HPDE6-E6E7 (cell line): ENCODE results near the gene TSPAN14.

ENCODE experiments used
- DNase-seq: peaks from one replicate; pipeline ENCODE4 v3.0.0; 2011; ENCODE audit warnings: missing footprints; ENCODE audit errors: extremely low spot score

TSPAN14 gene

DNA sequence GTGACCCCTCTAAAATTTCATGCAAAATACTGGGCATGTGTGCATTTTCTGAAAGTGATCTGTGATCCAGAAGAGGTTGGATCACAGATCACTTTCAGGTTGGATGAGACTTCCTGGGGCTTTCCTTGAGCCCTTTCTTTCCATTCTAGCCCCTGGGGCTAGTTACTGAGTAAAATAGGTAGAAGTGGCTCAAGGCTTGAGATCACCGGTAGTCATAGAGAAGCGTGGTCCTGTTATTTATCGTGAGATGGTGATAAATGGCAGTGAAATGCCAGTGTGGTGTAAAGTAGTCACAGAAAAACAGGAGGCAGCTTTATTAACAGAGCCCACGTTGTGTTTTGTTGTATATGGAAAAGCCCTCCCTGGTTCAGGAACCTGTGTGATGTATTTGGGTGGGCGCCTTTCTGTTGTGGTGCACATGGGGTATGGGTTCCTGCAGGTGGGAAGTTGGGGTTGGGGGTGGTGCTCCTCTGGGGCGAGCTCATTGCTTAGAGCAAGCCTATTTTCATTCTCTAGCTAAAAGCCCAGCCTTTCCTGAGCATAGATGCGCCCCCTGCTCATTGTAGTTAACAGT lies 49.6 kb downstream of the TSPAN14 start:
- no peak for DNase-seq

DNA sequence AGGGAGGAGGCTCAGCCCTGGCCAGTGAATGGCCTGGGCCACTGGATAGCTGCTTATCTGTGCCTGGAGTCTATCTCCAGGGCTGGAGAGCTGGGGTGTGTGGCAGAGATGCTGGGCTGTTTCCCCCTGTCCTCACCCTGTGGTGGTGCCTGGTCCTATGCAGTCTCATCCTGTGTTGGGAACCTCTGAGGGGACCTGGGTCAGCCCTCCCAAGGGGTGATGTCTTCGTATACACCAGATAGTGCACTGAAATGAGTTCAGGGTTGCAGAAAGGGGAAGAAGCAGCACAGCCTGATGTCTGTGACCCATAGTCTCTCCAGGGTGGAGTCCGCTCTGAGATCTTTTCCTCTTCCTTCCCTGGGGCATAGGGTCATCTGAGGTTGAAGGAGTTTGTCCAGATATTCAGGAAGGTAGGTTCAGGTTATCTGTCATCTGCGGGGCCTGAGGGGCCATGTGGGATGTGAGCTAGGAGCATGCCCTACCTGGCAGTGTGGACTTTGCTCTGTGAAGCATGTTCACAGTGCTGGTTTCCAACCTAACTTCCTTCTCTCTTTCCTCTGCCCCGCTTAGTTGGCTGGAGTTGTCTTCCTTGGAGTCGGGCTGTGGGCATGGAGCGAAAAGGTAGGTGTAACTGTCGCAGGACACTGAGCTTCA lies 50.2 kb downstream of the TSPAN14 start:
- no peak for DNase-seq

DNA sequence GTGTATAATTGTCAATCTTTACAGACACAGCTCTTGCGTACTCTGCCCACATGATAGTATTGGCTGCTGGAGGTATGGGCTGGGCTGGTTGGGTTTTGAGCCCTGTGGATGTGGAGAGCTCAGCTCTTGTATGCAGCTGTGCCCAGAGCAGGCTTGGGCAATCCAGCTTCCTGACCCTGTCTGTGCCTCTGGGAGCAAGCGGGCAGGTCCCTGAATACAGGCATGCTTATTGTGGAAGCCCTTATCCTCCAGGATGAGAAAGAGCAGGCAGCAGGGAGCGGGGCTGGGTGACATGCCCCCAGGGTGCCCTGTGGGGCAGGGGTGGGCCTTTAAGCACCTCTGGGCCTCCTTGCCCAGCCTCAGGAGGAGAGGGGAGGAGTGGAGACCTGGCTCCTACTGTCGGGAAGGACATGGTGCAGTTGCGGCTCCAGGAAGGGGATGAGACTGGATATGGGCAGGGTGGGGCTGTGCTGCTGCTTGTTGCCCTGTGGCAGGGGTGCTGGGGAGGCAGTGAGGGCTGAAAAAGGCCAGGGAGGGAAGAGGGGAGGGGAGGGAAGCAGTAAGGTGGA lies 50.9 kb downstream of the TSPAN14 start:
- no peak for DNase-seq

DNA sequence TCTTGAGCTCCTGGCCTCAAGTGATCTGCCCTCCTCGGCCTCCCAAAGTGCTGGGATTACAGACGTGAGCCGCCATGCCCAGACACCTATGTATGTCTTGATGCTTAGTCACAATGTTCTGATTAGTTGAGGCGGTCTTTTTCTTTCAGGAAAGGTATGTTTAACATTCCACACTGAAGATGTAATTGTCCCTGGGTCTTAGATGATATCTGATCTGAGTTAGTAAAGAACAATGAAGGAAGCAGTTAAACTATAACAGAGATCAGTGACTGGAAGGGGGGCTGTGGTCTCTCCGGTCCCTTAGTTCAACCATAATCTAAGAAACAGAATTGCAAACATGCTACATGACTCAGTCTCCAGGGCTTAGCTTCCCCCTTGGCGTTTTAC lies 52.1 kb downstream of the TSPAN14 start:
- peak; percentile 76 for DNase-seq

DNA sequence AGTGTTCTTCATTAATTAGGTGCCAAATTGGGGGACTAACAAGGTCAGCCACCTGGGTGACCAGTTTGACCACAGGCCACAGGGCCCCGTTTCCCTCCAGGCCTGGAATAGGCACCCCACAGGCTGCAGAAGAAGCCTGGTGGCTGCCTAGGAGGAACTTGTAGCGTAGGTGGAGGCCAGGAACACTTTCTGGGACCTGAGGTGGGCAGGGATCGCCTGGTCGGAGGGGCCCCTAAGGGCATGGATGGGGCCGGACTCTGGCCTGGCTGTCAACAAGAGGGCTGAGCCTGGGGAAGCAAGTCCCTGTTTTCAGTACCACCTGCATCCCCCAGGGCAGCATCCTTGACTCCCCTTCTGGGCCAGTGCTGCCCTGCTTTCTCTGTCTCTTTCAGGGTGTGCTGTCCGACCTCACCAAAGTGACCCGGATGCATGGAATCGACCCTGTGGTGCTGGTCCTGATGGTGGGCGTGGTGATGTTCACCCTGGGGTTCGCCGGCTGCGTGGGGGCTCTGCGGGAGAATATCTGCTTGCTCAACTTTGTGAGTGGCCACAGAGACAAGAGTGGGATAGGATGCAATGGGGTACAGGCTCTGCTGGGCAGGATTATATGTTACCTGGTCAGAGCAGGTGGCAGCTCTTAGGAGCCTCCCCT lies 52.9 kb downstream of the TSPAN14 start:
- no peak for DNase-seq

DNA sequence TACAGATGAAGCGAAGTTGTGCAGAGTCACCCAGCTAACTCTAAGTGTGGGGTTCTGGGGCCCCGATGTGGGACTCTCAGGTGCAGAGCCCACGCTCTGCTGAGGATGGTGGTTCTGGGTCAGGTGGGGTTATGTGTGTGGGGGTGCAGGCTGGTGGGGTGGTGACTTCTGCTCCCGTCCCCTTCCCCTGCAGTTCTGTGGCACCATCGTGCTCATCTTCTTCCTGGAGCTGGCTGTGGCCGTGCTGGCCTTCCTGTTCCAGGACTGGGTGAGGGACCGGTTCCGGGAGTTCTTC lies 54.9 kb downstream of the TSPAN14 start:
- DNase-seq = no peak

DNA sequence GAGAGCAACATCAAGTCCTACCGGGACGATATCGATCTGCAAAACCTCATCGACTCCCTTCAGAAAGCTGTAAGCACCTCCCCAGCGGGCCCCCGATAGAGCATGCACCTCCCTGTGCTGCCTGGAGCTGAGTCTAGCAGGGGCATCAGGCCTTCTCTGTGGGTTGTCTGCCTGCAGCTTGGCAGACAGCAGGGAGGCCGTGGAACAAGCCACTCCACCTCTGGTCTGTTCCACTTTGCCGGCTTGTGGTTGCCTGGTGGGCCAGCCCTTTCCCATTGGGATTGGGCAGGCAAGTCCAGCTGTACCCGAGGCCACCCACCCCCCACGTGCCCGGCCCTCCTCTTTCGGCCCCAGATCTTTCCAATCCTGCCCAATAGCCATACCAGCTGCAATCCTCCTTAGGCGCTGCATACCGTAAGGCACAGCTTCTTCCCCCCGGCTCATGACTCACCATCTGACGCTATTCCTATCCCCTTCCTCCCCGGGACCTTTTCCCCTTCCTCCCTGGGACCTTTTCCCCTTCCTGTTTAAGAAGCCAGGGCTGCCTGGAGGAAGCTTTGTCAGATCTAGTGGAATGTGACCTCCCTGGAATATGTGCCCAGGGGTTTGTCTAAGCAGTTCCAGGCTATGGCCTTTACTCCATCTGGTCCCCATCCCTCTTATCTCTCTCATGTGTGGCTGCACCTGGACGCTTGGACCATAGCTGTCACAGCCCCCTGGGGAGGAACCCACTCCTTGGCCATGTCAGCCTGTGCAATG lies 55.5 kb downstream of the TSPAN14 start:
- DNase-seq = no peak

DNA sequence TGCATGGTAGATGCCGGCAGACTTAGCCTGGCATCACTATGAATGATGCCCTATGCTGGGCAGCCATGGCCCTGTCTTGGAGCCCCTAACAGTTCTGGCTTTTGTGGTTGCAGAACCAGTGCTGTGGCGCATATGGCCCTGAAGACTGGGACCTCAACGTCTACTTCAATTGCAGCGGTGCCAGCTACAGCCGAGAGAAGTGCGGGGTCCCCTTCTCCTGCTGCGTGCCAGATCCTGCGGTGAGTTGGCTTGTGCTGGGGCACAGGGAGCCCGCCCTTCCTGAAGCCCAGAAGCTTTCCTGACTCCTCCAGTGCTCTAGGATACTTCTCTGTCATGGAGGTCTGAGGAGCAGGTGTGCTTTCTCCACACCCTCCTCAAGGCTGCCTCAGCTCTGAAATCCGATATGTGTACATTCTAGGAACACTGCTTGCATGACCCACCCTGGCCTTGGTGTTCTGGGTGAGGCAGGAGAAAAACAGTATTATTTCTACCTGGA lies 58.0 kb downstream of the TSPAN14 start:
- no peak for DNase-seq

DNA sequence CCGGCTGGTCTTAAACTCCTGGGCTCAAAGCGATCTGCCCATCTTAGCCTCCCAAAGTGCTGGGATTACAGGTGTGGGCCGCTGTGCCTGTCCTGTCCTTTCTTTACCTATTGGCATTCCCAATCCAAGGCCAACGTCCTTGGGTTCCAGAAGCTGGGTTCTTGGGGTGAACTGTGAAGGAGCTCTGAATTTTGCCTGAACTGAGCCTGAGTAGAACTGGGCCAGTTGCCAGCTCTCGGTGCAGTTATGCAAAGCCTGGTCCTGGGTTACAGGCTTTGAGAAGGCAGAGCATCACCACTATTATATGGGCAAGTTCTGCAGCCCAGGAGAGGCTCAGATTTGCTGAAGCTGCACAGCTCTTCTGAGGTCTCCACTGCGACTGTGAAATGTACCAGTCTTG lies 59.0 kb downstream of the TSPAN14 start:
- DNase-seq = no peak

DNA sequence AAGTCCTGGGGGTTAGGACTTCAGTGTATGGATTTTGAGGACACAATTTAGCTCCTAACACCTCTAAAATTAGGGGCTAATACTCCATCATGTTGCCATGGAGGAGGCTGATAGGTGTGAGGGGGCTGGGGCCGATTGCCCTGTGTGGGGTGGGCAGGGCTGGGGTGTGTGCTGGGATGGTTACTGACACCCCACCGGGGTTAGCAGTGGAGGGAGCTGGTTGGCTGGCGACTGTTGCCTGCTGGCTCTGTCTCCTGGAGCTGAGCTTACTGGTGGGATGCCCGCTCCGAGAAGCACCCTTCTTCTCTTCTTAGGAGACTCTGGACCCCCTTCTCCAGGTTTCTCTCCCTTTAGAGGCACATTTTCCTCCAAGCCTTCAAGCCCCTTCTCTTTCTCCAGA lies 61.4 kb downstream of the TSPAN14 start:
- DNase-seq = no peak

DNA sequence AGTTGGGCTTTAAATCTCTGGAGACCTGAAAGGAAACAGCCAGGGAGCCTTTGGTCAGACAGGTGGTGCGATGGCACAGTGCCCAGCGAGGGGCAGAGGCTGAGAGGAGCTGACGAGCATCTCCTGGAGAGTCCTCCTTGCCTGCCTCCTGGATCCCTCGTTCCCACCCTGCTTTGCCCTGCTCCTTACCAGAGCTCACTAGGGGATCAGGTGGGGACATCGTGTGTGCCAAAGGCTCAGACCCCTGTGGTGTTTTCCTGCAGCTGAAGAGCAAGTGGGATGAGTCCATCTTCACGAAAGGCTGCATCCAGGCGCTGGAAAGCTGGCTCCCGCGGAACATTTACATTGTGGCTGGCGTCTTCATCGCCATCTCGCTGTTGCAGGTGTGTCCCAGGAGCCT lies 61.8 kb downstream of the TSPAN14 start:
- no peak for DNase-seq

DNA sequence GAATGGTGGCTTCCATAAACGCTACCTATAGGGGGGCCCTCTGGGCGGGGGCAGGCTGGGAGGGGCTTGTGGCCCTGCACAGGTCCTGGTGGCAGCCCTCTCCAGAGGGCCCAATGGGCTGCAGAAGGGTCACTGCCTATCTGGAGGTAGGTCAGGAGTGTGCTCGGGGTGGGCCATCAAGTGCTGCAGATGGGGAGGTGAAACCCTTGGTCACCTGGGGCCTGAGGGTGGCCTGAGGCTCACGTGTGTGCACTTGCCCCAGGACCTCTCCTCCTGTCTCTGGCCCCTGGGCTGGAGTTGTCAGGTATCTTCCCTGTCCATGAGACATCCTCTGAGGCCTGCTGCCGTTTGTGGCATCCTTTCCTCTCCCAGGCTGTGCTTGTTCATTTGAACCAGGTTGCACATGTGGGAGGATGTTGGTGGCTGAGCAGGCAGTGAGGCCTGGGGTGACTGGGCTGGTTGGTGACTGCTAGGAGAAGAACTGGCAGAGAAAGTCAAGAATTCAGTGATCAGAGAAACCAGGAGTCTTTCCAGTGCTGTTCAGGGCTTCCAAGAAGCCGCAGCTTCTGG lies 62.5 kb downstream of the TSPAN14 start:
- DNase-seq = no peak

DNA sequence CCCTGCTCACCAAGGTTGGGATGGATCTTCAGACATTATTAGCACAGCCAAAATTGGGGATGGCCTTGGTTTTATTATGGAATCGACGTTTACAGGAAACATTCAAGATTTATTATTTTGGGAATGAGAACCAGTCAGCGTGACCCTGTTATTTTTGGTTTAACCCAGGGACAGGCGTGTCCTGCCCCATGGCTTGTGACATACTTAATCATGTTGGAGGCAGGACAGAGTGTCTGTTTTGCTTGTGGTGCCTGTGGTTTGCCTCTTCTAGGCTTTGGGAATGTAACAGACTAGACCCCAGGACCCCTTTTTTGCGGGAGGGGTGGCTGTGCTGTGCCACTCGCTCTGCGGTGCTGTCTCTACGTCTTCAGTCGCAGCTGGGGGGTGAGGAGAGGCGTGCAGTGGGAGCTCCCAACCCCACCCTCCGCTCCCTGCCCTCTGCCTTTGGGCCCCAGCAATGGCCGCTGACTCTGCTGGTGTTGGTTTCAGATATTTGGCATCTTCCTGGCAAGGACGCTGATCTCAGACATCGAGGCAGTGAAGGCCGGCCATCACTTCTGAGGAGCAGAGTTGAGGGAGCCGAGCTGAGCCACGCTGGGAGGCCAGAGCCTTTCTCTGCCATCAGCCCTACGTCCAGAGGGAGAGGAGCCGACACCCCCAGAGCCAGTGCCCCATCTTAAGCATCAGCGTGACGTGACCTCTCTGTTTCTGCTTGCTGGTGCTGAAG lies 63.5 kb downstream of the TSPAN14 start:
- DNase-seq = no peak

DNA sequence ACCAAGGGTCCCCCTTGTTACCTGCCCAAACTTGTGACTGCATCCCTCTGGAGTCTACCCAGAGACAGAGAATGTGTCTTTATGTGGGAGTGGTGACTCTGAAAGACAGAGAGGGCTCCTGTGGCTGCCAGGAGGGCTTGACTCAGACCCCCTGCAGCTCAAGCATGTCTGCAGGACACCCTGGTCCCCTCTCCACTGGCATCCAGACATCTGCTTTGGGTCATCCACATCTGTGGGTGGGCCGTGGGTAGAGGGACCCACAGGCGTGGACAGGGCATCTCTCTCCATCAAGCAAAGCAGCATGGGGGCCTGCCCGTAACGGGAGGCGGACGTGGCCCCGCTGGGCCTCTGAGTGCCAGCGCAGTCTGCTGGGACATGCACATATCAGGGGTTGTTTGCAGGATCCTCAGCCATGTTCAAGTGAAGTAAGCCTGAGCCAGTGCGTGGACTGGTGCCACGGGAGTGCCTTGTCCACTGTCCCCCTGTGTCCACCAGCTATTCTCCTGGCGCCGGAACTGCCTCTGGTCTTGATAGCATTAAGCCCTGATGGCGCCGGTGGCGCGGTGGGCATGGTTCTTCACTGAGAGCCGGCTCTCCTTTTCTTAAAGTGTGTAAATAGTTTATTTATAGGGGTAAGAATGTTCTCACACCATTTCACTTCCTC lies 64.2 kb downstream of the TSPAN14 start:
- DNase-seq = no peak

DNA sequence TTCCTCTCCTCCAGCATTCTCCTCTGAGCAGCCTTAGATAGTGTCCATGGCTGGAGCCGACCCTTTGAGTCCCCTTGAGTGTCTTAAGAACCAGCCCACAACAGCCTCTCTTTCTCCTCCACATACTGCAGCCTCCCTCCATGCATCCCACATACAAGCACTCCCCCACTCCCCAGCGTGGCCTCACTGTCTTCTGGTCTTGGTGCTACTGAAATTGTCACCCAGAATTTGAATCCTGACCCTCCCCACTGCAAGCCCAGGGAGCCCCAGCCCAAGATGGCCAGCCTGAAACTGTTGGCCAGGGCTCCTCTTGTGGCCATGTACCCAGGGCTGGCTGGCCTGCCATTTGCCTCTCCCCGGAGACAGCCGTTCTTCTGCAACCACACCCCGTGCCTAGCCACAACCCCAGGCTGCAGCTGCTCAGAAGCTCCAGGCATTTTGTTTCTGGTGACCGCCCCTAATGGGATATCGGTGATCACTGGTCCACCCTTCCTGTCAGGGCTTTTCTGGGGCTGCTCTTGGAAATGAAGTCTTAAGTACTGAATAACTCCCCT lies 64.8 kb downstream of the TSPAN14 start:
- no peak for DNase-seq

DNA sequence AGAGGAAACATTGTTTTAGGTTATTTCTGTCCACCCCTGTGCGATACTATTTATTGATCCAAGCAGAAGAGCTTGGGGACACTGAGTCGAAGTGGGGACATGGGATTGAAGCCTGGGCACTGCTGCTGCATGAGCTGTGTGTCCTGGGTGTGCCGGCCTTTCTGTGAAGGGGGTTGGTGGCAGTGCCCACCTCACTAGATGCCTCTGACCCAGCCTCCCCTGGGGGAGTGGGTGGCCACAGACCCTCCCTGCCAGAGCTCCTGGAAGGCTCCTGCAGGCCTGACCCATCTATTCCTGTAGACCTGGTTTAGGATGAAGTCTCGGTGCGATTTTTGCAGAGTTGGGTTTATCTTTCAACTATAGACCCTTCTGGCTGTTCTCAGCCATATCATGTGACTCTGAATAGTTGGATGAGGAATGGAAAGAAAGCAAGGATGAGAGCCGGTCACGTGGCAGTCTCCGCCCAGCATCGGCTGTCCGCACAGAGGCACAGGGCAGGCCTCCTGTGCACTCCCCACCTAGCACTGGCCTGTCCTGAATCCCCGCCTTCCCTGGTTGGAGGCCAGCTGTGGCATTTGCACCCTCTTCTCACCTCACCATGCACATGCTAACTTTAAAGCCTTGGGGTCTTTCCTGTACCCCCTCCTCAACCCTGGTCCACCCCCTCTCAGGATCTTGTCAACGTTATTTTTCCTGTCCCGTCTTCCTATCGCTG lies 66.0 kb downstream of the TSPAN14 start:
- DNase-seq = no peak

DNA sequence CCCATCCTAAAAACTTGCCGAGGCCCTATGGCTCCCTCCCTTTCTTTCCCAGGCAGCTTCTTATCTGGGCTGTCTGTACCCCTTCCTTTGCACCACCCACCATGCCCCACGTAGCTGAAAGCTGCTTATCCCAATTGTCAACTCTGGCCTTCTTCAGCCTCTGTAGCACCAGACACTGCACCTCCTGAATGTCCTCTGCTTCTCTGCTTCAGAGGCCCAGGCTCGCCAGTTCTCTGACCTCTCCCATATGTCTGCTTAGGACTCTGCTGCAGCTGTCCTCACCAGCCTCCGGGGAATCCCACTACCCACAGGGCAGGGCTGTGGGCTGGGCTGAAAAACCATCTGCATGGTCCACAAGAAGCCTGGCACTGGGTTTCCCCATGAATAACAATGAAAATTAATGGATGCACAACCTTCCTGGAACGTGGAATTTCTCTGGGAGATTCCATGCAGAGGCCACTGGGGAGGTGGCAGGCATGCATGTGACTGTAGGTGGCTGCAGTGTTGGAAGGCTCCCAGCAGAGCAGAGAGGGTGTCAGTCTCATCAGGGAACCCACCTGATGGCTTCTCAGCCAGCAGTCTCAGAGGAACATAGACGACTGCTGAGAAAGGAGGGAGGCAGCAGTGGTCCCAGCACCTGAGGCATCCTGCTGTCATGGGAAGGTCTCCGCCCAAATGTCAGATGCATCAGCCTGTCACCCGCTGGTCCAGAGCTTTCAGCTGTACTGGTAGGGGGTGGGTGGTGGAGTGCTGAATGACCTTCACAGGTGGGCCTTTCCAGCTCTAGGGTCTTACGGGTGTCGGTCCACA lies 66.8 kb downstream of the TSPAN14 start:
- DNase-seq = no peak

DNA sequence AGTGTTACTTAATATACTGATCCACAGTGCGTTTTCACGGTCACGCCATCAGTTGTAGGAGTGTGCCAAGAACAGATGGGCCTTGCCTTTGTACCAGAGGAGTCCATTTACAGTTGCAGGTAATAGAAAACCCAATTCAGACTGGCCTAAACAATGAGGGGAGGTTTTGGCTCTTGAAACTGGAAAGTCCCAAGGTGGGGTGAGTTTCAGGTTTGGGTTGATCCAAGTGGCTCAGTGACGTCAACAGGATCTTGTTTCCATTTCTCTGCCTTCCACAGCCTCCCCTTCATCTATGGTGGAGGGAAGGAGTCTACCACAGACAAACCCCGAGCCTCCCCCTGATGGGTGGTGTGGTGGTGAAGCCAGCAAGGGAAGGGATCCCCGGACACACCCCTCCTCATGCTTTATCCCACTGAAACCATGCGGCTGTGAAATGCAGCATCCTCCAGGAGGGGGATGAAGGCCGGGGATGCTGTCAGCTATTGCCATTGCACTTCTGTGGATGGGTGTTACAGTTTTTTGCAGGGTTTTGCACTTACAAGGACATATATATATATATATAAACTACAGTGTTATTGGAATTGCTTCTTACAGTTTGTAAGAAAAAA lies 68.8 kb downstream of the TSPAN14 start:
- DNase-seq = no peak

DNA sequence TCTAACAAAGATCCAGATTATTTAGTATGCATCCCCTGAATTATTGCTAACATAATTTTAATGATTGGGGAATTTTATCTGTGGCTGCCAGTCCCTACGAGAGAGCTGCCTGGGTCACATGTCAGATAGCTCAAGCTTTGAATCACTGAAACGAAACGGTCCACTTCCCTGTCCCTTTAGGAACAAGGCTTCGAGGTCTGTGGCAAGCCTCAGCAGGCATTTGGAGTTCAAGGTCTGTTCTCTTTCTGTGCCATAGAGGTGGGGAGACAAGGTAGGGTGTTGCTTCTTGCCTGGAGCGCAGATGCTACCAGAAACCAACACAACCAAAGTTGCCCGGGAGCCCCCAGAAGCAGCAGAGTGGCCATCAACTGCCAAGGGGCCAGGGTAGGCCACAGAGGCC lies 69.7 kb downstream of the TSPAN14 start:
- no peak for DNase-seq
